ENCODE results near the gene ARL13B. TPM values are rescaled to one million over a fixed set of nuclear protein-coding genes. Genes with fewer than 3 reads are reported as not detected.

Gene ARL13B
- total and polyA plus RNA-seq, 4 experiments from 2014 or later: 6.2 to 12.0 (median 9.0) TPM

GRCh38 chr3:94098452-94098851, 118.5 kb downstream of the ARL13B start:
- H3K9me3 Mint-ChIP-seq: no peaks in the 10 kb centered on the region
- no peaks in the 10 kb centered on the region for H3K27me3 Mint-ChIP-seq
- Histone ChIP-seq H3K27me3 (ENCODE audit: insufficient read depth, low read length) (no peaks in the 10 kb centered on the region), H3K4me1 (ENCODE audit: insufficient read depth, low read length) (no peaks in the 10 kb centered on the region), H3K4me3 (ENCODE audit: low read length in 2 of 2) (no peak overlapping the region), H3K27ac (ENCODE audit: low read depth, low read length) (no peak overlapping the region), H3K36me3 (ENCODE audit: insufficient read depth, low read length) (peaks cover 26% of the 10 kb centered on the region), H3K9me3 (ENCODE audit: control insufficient read depth in 1 of 2, low read length in 2 of 2) (no peaks in the 10 kb centered on the region)
- H3K36me3 Mint-ChIP-seq: peaks cover 41 to 69% of the 10 kb centered on the region in 2 donors
- no peak overlapping the region for H3K4me3 Mint-ChIP-seq
- H3K4me1 Mint-ChIP-seq: peaks cover 0 to 4% (median 0%) of the 10 kb centered on the region in 4 donors
- ChIA-PET CTCF (ENCODE audit: partially characterized antibody) (interaction anchor here (0.5 kb wide), 1 partner anchor 100 kb away, joined by 3 read pairs; no protein-coding TSS in a partner anchor), POLR2A (ENCODE audit: partially characterized antibody) (interaction anchor here (1.5 kb wide), 1 partner anchor 35 kb away, joined by 4 read pairs; the partner anchor contains the start of genes DHFR2 and NSUN3)
- no peak for DNase-seq
- peak overlapping the region in 1 of 7 donors; percentile 48 for H3K27ac Mint-ChIP-seq
- intact Hi-C loops (cut with micrococcal nuclease): no loop called here

DNA sequence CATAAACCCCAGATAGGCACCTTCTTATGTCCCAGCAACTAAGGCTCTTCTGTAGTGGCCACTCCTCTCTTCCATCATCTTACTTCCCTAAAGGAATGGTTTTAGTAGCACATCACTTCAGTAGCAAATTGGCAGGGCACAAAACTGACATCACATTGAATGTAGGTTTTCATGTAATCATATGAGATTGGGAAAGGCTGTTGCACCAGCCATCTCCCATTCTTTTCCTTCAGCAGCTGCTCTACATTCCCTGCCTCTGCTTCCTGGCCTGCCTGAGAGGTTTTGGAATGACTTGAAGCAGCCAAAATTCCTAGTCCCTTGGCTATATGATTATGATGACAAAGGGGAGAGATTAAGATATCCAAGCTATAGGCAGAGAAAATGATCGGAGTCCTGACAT, 119.4 kb downstream of the ARL13B start:
- no peak overlapping the region for H3K4me3 ChIP-seq (ENCODE audit: low read length in 2 of 2)
- intact Hi-C loops (cut with micrococcal nuclease): no loop called here
- ChIA-PET CTCF (ENCODE audit: partially characterized antibody) (no interaction called here), POLR2A (ENCODE audit: partially characterized antibody) (interaction anchor here (1.5 kb wide), 1 partner anchor 36 kb away, joined by 4 read pairs; the partner anchor contains the start of genes DHFR2 and NSUN3)
- Mint-ChIP-seq H3K4me3 (no peak overlapping the region), H3K27me3 (no peaks in the 10 kb centered on the region), H3K4me1 (peaks cover 0 to 4% (median 0%) of the 10 kb centered on the region in 4 donors), H3K27ac (peak overlapping the region in 1 of 7 donors; percentile 13), H3K9me3 (no peaks in the 10 kb centered on the region), H3K36me3 (peaks cover 42 to 70% of the 10 kb centered on the region in 2 donors)
- H3K27me3 ChIP-seq (ENCODE audit: insufficient read depth, low read length): no peaks in the 10 kb centered on the region
- DNase-seq: no peak
- no peaks in the 10 kb centered on the region for H3K4me1 ChIP-seq (ENCODE audit: insufficient read depth, low read length)
- peaks cover 26% of the 10 kb centered on the region for H3K36me3 ChIP-seq (ENCODE audit: insufficient read depth, low read length)
- H3K27ac ChIP-seq (ENCODE audit: low read depth, low read length): no peak overlapping the region
- no peaks in the 10 kb centered on the region for H3K9me3 ChIP-seq (ENCODE audit: control insufficient read depth in 1 of 2, low read length in 2 of 2)

GRCh38 chr3:94101860-94102259, 121.9 kb downstream of the ARL13B start:
- peaks cover 0 to 4% (median 0%) of the 10 kb centered on the region in 4 donors for H3K4me1 Mint-ChIP-seq
- H3K27ac Mint-ChIP-seq: no peak overlapping the region
- H3K36me3 Mint-ChIP-seq: peaks cover 43 to 65% of the 10 kb centered on the region in 2 donors
- no peak overlapping the region for H3K4me3 Mint-ChIP-seq
- intact Hi-C loops (cut with micrococcal nuclease): no loop called here
- ChIA-PET CTCF (ENCODE audit: partially characterized antibody) (interaction anchor here (1.4 kb wide), 1 partner anchor 15 kb away, joined by 4 read pairs; no protein-coding TSS in a partner anchor), POLR2A (ENCODE audit: partially characterized antibody) (no interaction called here)
- Histone ChIP-seq H3K27ac (ENCODE audit: low read depth, low read length) (no peak overlapping the region), H3K27me3 (ENCODE audit: insufficient read depth, low read length) (no peaks in the 10 kb centered on the region), H3K9me3 (ENCODE audit: control insufficient read depth in 1 of 2, low read length in 2 of 2) (no peaks in the 10 kb centered on the region), H3K4me3 (ENCODE audit: low read length in 2 of 2) (no peak overlapping the region), H3K36me3 (ENCODE audit: insufficient read depth, low read length) (peaks cover 18% of the 10 kb centered on the region), H3K4me1 (ENCODE audit: insufficient read depth, low read length) (no peaks in the 10 kb centered on the region)
- H3K27me3 Mint-ChIP-seq: no peaks in the 10 kb centered on the region
- DNase-seq: no peak
- H3K9me3 Mint-ChIP-seq: no peaks in the 10 kb centered on the region

Other genes with a start within 250 kb of the ARL13B start
- not detected for gene PROS1, start 6.3 kb upstream of the ARL13B start, total RNA-seq
- not detected for gene PROS1, start 6.3 kb upstream of the ARL13B start, polyA plus RNA-seq
- under 1 TPM in 1 of 2 experiments, not detected in 1; 0.39 TPM for gene STX19, start 48.4 kb downstream of the ARL13B start, total RNA-seq
- gene STX19, start 48.4 kb downstream of the ARL13B start, polyA plus RNA-seq: under 1 TPM in 1 of 2 donors, not detected in 1; 0.39 TPM
- gene DHFR2, start 82.8 kb downstream of the ARL13B start, total RNA-seq: 10 to 100 TPM; 15.9 TPM
- gene DHFR2, start 82.8 kb downstream of the ARL13B start, polyA plus RNA-seq: 1 to 10 TPM; 1.2 to 5.9 TPM
- 10 to 100 TPM; 20.4 to 23.1 TPM for gene NSUN3, start 82.9 kb downstream of the ARL13B start, total RNA-seq
- 10 to 100 TPM in 1 of 2 donors, 1 to 10 TPM in 1; 10.0 to 11.9 TPM for gene NSUN3, start 82.9 kb downstream of the ARL13B start, polyA plus RNA-seq